Activated CD4-positive, alpha-beta T cell treated with anti-CD3 and anti-CD28 coated beads, Interleukin-2, amount 50 U/mL, for 1 hour (primary cell): Measurements from ENCODE around the gene ANKDD1A.

ENCODE experiments used
- DNase-seq: peaks from one replicate; pipeline ENCODE4 v3.0.0-alpha.2; 2020

ANKDD1A gene

DNA sequence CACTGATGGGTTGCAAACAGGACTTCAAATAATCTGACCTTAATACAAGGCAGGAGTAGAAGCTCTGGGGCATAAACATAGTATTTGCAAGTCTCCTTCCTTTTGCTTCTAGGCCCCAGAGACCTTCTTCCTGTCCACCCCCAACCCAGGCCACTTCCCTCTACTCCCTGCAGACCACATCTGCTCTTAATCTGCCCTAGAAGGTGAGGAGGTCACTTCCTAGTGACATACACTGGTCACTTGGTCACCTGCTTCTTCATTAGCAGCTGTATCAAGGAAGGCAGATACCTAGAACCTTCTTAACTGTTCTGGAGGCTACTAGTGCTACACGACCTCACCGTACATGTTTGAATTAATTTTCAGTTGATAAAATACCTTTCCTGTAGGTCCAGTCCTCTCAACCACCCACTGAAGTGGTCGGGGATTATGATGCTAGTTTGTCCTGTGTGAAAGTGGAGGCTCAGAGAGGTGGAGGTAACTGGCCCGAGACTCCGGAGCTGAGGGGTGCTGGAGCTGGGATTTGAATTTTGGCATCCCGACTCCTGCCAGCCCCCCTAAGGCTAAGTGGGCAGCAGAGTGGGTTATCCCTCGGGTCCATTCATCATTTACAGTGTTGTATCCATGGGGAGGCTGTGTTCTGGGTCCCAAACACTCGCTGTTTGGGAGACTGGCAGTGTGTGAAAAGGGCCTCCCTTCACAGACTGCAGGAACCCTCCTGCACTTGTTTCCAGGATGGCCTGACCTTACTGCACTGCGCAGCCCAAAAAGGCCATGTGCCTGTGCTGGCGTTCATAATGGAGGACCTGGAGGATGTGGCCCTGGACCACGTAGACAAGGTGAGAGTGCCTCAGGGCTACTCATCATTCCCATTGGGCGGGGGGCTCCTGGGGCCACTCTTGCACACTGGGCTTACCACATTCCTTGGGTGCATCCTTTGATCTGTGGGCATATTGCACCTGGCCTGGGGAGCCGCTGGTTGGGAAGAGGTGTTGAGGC lies 13.9 kb downstream of the ANKDD1A start:
- no peak for DNase-seq

DNA sequence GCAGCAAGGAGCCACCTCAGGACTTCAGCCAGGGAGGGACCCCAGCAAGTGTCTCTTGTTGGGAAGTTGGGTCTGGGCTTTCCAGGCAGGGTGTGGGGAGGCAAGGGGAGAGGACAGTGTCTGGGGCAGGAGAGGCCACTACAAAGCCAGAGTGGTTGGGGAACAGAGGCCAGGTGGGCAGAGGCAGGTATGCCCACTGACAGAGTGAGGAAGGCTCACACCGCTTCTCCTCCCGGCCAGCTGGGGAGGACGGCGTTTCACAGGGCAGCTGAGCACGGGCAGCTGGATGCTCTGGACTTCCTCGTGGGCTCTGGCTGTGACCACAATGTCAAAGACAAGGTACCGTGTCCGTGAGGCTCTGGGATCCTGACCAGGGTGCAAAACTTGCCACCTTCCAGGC lies 15.0 kb downstream of the ANKDD1A start:
- no peak for DNase-seq

DNA sequence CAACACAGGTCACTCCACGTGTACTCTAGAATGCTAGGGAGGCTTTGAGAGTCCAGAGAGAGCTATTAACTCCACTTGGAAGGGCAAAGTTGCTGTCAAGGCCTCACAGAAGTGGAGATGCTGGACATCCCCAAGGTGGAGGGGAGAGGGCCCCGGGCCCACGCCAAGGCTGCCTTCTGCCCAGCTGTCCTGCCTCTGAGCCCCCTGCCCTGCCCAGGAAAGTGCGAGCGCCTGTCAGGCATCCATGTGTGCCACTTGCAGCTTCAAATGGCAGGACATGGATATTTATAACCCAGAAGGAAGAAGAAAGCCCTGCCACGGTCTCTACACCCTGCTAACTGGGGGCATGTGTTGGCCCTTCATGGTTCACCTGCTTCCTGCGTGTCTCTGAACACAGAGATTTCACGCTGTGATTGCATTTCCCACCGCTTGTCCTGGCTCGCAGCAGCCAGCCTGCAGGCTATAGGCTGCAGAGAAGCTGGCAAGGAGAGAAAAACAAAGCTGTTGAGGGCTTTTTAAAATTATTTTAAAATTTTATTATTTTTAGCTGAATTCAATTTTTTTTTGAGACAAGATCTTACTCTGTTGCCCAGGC lies 17.0 kb downstream of the ANKDD1A start:
- no peak for DNase-seq

DNA sequence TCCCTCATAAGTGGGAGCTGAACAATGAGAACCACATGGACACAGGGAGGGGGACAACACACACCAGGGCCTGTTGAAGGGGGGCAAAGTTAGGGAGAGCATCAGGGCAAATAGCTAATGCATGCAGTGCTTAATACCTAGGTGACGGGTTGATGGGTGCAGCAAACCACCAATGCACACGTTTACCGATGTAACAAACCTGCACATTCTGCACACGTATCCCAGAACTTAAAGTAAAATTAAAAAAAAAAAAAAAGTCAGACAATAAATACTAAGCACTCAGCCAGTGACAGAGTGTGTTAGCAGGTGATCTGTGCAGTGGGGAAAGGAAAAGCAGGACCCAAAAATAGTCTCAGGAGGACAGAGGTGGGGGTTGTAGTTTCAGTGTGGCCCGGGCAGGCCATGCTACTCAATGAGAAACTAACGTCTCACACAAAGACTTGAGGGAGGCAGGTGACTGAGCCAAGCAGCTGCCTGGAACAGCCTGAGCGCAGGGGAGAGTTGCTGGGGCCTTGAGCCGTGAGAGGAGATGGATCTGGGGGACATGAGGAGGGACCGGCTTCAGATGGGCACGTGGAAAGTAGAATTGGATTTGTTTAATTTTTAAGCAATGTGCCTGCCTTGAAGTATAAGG lies 18.4 kb downstream of the ANKDD1A start:
- no peak for DNase-seq

- no peak for DNase-seq
These were observed 19.2 kb downstream of the ANKDD1A start for GRCh38 chr15:64930778-64931371.

- DNase-seq = no peak
These were observed 19.7 kb downstream of the ANKDD1A start for GRCh38 chr15:64931381-64931780.

GRCh38 chr15:64934023-64934422 lies 22.3 kb downstream of the ANKDD1A start:
- no peak for DNase-seq

- DNase-seq = no peak
These were observed 26.5 kb downstream of the ANKDD1A start for GRCh38 chr15:64938192-64938591.

DNA sequence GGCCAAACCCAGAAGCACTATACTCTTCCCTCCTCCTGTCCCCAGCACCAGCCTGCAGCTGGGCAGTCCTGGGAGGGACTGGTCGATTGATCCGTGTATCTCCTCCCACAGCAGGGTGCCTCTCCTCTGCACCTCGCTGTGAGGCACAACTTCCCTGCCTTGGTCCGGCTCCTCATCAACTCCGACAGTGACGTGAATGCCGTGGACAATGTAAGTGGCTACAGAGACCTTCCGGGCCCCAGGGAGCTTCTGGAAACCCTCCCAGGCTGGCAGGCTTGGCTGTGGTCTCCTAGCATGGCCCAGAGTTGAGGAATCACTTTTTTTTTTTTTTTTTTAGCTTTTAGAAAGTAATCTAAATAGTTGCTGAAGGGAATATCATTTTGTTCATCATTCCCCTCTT lies 30.7 kb downstream of the ANKDD1A start:
- no peak for DNase-seq

DNA sequence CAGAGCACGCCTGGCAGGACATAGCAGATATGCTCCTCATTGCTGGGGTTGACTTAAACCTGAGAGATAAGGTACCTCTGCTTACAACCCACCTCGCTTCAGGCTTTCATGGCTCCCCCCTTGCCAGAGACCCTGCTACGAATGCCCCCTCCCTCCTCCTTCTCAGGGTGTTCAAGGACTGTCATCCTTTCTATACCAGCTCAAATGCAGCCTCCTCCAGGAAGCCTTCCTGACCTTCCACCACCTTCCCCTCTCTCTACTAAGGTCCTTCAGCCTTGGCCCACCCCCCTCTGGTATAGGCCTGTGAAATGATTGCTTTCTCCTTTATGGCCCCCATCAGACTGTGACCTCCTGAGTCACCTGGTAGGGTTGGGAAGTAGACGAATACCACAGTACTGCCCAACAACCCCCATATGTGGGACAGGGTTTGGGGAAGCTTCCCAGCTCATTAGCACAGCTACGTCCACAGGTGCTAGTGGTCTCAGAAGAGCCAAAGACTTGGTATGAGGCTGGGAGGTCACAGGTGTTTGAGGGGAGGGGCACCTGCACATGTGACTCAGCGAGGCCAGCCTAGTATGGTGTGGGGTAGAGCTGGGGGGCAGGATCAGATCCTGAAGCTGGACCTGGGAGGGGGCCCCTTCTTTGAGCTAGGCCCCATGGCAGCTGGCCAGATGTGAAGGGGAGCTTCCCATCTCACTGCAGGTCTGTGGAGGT lies 32.0 kb downstream of the ANKDD1A start:
- DNase-seq = no peak

GRCh38 chr15:64944961-64945360 lies 33.3 kb downstream of the ANKDD1A start:
- DNase-seq = no peak

DNA sequence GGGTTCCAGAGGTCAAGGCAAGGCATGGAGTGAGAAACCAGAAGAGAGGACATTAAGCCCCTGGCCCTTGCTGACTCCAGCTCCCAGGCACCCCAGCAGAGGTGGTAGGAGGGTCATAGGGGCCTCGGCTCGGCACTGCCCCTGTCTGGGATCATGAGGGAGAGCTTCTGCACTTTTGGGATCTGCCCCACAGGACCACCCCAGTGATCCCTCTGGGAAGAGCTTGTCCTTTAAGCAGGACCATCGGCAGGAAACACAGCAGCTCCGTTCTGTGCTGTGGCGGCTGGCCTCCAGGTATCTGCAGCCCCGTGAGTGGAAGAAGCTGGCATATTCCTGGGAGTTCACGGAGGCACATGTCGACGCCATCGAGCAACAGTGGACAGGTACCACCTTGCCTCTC lies 35.5 kb downstream of the ANKDD1A start:
- DNase-seq = no peak

GRCh38 chr15:64948916-64949315 lies 37.2 kb downstream of the ANKDD1A start:
- no peak for DNase-seq

GRCh38 chr15:64949383-64950186 lies 37.9 kb downstream of the ANKDD1A start:
- no peak for DNase-seq

GRCh38 chr15:64950888-64951287 lies 39.2 kb downstream of the ANKDD1A start:
- no peak for DNase-seq

DNA sequence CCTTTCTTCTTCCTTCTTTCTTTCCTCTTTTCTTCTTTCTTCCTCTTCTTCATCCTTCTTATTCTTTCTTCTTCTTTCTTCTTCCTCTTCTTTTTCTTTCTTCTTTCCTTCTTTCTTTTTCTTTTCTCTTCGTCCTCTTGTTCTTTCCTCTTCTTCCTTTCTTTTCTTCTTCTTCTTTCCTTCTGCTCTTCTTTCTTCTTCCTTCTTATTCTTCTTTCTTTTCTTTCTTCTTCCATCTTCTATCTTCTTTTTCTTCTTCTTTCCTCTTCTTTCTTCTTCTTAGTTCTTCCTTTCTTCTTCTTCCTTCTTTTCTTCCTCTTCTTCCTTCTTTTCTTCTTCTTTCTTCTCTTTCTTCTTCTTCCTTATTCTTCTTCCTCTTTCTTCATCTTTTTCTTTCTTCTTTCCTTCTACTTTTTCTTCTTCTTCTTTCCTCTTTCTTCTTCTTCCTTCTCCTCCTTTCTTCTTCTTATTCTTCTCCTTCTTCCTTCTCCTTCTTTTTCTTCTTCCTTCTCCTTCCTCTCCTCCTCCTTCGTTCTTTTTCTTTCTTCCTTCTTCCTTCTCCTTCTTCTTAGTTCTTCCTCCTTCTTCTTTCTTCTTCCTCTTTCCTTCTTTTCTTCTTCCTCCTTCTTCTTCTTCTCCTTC lies 40.2 kb downstream of the ANKDD1A start:
- DNase-seq = no peak

DNA sequence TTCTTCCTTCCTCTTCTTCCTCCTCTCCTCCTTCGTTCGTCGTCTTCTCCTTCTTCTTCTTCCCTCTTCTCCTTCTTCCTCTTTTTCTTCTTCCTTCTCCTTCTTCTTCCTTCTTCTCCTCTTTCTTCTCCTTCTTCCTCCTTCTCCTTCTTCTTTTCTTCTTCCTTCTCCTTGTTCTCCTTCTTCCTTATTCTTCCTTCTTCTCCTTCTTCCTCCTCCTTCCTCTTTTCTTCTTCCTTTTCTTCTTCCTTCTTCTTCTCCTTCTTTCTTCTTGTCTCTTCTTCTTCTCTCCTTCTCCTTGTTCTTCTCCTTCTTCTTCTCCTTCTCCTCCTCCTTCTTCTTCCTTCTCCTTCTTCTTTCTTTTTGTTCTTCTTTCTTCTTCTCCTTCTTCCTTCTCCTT lies 42.7 kb downstream of the ANKDD1A start:
- no peak for DNase-seq

- no peak for DNase-seq
These were observed 47.4 kb downstream of the ANKDD1A start for GRCh38 chr15:64959128-64959527.

DNA sequence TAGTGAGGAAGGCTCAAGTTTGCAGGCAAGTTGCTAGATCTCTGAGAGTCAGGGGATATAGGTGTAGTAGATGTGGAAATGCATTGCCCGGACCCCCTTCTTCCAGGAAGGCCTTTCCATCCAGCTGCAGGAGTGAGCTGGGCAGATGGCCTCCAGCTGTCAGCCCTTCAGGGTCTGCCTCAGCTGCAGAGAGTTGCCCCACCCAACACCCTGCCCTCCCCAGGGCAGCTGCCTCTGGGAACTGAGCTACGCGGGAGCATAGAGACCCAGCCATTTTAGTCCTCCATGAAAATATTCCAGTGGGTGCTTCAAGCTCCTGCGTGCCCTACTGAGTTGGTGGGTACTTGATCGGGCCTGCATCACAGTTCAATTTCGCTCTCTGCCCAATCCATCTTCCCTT lies 48.5 kb downstream of the ANKDD1A start:
- no peak for DNase-seq

DNA sequence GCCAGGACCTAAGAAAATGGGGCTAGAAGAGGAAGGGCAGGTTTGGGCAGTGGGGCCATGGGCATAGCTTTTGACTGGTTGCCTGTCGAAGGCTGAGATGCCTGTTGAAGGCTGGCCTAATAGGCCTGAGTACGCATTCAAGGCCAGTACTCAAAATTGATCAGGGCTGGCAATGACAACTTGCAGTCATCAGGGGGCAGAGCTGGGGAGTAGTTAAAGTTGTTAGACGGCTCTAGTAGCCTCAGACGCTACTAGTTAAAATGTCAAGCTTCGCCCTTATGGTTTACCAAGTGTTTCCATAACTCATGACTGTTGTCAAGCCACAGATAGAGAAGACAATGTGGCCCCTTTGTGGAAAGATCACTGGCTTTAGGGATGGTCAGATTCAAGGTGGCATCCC lies 49.3 kb downstream of the ANKDD1A start:
- DNase-seq = no peak

- DNase-seq = no peak
These were observed 57.7 kb downstream of the ANKDD1A start for GRCh38 chr15:64969401-64969800.
